Non-pigmented ciliary epithelial cell (primary cell): ENCODE results near the gene WDR54.
"Not testable (repeated sequence)": the region's sequence is repeated elsewhere in the genome, so short reads cannot be mapped to it uniquely, and the experiment has no call there.

ENCODE experiments used
- DNase-seq: peaks from one replicate; pipeline ENCODE4 v3.0.0-alpha.2; 2010; ENCODE audit warnings: low read depth

The WDR54 gene

GRCh38 chr2:74429487-74430451 is 8.2 kb downstream of the WDR54 start:
- DNase-seq, result no peak

DNA sequence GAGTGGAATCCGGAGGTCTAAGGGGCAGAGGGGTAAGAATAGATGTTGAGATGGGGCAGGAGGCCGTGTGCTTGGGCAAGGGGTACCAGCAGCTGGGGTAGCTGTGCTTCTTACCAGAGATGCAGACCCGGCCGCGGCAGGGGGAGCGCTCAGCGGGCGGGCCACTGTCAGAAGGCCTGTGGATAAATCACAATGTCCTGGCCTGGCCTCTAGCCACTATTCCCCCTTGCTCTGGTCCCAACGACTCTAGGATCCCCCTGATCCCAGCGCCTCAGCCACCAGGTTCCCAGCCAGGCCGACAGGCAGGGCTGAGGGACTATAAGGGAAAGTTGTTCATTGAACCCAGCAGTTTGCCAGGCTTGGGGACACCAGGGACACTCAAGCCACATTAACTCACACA is 9.0 kb downstream of the WDR54 start:
- no peak for DNase-seq

- DNase-seq, result no peak
Measured at GRCh38 chr2:74436111-74436805, 14.7 kb downstream of the WDR54 start.

- no peak for DNase-seq
Measured at GRCh38 chr2:74436848-74437695, 15.5 kb downstream of the WDR54 start.

- no peak for DNase-seq
Measured at GRCh38 chr2:74438248-74438647, 16.7 kb downstream of the WDR54 start.

- no peak for DNase-seq
Measured at GRCh38 chr2:74439373-74439772, 17.8 kb downstream of the WDR54 start.

- DNase-seq, result no peak
Measured at GRCh38 chr2:74439803-74440377, 18.4 kb downstream of the WDR54 start.

GRCh38 chr2:74440378-74441169 is 19.0 kb downstream of the WDR54 start:
- DNase-seq, result no peak

- DNase-seq, result no peak
Measured at GRCh38 chr2:74441170-74441689, 19.7 kb downstream of the WDR54 start.

DNA sequence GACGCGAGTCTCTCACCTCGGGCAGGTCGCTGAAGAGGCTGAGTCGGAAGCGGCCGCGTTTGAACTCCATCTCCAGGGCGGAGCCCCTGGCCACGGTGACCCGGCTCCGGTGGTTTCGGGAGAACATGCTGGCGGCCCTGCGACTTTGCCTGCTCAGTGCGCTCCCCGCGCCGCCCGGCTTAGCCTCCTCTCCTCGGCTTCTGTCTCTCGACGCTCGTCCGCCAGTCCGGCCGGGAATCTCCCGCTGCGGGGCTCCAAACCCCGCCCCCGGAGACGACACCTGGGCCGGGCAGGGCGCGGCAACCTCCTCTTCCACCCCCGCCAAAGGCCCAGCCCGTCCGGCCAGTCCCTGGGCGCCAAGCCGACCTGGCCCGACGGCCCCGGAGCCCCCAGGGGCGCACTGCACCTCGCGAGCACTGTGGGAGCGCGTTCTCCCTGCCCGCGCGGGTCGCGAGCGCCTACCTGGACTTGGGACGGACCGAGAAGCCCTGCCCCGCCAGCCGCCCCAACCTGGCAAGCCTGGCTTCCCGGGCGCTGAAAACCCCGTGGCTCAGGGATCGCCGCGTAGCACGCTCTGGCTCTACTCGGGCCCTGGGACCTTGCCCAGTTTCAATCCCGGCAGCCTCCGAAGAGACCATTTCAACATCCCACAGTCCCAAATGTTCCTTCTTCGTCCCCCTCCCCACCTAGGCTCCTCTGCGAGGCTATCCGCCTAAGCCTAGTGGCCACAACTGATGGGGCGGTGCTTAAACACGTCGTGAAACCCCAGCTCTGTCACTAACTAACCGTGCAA is 20.4 kb downstream of the WDR54 start, which contains the start of gene RTKN:
Gene RTKN (minus strand): TSS at position 248 of the 793 bp plus-strand sequence. CDS start 121 bp downstream, at position 127.
- DNase-seq, result no peak

DNA sequence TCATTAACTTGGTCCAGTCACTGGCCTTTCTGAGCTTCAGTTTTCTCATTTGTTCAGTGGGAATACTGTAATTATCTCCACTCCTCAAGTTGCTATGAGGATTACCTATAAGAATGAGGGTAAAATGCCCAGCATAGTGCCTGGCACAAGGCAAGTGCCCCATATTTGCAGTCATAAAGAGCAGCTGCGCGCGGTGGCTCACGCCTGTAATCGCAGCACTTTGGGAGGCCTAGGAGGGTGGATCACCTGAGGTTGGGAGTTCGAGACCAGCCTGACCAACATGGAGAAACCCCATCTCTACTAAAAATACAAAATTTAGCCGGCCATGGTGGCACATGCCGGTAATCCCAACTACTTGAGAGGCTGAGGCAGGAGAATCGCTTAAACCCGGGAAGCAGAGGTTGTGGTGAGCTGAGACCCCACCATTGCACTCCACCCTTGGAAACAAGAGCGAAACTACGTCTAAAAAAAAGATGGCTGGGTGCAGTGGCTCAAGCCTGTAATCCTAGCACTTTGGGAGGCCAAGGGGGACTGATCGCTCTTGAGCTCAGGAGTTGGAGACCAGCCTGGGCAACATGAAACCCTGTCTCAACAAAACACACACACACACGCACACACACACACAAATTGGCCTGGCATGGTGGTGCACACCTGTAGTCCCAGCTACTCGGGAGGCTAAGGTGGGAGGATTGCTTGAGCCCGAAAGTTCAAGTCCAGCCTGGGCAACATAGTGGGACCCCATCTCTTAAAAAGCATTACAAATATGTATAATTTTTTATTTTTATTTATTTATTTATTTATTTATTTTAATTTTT is 21.2 kb downstream of the WDR54 start:
- not testable (repeated sequence) for DNase-seq

DNA sequence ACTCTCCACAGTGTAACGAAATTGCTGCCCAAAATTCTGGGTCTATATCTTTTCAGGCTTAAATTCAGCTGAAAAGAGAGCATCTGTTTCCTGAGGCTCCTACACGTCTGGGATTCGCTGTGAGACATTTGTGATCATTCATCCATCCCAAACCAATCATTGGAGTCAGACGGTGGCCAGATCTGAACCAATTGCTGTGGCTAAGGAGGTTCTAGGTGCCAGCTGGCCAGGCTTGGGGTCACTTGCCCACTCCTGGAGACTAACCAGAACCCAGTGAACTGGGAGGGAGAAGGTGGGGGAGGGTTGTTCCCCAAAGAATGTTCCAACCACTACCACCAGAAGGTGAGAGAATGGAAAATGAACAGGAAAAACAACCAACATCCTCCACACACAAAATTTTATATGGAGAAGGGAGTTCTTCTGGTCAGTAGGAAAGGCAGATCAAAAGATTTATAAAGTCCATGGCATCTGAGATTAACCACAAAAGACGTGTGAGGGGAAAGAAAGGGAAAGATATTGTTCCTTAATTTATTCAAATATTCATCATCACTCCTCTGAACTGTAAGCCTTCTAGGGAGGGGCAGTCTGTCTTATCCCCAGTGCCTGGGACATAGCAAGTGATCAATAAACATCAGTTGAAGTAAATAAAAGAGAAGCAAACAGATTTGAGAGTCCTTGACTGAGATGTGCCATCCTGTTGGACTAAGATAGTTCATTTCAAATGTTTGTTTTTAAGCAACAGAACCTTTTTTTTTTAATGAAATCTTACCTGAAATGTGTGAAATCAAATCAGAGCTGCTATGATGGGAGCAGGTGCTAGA is 23.2 kb downstream of the WDR54 start:
- no peak for DNase-seq

DNA sequence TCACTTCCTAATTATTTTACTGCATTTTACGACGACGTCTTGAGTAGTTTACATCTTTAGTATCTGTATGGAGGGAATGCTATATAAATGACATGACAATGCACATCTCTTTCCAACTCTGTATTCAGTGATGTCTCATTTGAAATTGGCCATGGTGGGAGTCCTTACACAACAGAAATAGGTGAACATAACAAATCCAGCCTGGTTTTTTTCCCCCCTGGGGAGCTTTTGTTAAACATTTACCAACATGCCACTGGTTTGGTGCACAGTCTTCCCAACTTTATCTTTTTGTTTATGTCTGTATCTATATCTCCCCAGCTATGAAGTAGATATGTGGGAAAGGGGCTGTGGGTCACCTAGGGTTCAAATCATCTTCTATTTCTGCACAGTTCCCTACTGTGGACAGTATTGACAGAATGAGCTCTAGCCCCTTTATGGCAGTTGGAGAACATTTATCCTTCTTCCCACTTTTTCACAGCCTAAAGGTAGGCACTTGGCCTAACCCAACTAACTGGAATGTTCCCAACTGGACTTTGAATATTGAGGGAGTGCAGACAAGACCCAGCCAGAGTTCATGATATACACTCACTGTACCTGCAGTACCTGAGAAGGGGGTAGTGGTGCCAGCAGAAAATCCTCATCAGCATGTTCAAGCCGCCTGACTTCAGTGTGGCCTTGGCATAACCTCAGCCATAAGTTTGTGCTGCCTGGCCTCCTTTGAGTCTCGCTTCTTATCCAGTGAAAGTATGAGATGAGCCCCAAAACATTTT is 25.9 kb downstream of the WDR54 start:
- no peak for DNase-seq

DNA sequence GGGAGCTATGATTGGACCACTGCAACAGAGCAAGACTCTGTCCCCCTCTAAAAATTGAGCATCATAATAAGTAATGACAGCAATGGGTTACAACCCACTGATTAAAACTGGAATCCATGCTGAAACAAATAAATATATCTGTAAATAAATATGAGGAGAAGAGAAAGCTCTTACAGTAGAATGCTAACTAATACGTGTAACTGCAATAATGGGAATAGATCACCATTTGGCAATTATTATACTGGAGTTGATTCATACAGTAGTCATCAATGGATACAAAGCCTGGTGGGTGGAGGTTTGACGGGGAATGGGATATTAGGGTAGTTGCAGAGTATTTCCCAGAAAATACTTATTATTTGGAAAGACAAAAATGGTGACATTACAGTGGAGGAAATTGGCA is 27.2 kb downstream of the WDR54 start:
- no peak for DNase-seq

DNA sequence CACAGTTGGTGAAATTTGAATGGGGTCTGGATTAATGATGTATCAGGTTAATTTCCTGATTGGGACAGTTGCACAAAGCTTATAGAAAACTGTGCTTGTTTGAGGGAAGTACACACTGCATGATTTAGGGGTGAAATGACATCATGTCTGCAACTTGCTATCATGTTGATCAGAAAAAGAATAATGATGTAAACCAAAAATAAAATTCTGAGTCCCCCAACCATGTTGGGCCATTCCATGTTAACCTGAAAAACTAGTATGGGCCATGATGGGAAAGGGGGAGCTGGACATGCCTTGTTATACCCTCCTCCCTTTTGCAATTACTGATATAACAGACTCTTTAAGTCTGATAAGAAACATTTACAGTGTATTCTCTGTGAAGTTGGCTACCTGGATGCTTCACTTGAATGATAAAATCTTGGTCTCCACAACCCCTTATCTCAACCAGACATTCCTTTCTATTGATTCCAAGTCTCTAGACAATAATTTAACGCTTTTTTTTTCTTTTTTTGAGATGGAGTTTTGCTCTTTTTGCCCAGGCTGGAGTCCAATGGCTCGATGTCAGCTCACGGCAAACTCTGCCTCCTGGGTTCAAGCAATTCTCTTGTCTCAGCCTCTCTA is 29.1 kb downstream of the WDR54 start:
- DNase-seq, result no peak

GRCh38 chr2:74454654-74455511 is 33.4 kb downstream of the WDR54 start, which contains the start of gene INO80B:
Gene INO80B, plus strand, starts transcription at chr2:74455087. Its CDS starts 30 bp downstream, at chr2:74455117.
- DNase-seq, result peak; percentile 96
